ENCODE data around the gene CCDC171.
"Not testable (repeated sequence)": the region's sequence is repeated elsewhere in the genome, so short reads cannot be mapped to it uniquely, and the experiment has no call there.

- not testable (repeated sequence) for TF ChIP-seq POLR2A, CTCF (IDR thresholded peaks at IDR 0.05)
These were observed 40.1 kb downstream of the CCDC171 start for GRCh38 chr9:15592940-15593339.

All from thyroid gland (tissue), 4 donors.